HG03196 (cell line): ENCODE results near the gene SPON2.
A peak's percentile ranks its signal among the peaks of the same experiment; 100 is the strongest.
"Not testable (repeated sequence)": the region's sequence is repeated elsewhere in the genome, so short reads cannot be mapped to it uniquely, and the experiment has no call there.

ENCODE experiments used
- ATAC-seq: cut with Tn5 transposase; IDR thresholded peaks from one replicate; pipeline ENCODE4 v1.9.1; 2021; ENCODE audit not compliant: unreplicated experiment

The SPON2 gene

DNA sequence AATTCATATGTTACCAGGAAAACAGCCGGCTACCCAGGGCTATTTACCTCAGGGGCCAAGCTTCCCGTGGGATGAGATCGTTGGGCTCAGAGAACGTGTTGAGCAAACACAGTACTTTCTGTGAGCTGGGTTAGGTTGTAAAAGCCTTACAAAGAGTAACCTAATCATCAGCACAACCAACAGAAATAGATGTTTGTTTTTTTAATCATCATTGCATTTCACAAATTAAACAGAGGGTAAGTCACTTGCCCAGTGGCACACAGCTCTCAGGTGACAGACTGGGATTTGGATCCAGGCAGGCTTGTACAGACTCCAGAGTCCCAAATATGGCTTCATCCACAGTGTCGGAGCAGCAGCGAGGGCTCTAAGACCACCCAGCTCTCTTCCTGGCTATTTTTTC lies 20.1 kb downstream of the SPON2 start:
- ATAC-seq, result no peak

DNA sequence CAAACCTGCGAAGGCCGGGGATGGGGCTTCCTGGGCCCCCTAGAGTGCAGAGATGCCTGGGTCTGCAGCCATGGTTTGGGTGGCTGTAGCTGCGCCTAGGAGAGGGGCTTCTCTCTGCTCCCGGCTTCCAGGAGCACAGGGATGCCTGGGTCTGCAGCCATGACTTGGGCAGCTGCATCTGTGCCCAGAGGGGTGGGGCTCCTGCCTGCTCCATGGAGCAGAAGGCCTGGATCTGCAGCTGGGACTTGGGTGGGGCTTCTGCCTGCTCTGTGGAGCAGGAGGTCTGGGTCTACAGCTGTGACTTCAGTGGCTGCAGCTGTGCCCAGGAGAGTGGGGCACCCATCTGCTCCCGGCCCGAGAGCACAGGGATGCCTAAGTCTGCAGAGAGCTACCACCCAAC lies 20.8 kb downstream of the SPON2 start:
- ATAC-seq, result no peak

DNA sequence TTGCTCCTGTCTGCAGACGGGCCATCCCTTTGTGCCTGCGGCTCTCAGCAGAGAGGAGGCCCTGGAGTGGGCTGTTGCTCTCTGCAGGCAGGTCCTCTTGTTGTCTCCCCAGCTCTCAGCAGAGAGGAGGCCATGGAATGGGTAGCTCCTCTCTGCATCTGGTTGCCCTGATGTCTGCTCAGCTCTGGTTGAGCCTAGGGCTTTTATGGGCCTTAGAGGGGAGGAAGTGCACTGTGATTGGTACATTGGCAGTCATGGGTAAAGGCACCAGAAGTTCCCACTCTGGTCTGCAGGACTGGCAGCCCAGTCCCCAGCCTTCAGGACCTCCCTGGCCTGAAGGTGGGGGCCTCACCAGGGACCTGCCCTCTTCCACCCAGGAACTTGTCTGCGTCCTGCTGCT lies 21.5 kb downstream of the SPON2 start:
- no peak for ATAC-seq

DNA sequence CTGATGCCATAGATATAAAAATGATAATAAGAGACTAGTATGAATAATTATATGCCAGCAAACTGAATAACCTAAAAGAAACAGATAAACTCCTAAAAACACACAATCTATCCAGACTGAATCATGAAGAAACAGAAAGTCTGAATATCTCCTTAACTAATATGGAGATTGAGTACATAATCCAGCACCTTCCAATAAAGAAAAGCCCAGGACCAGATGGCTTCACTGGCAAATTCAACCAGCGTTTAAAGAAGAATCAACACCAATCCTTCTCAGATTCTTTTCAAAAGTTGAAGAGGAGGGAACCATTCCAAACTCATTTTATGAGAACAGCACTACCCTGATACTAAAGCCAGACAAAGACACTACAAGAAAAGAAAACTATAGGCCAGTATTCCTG lies 32.5 kb downstream of the SPON2 start:
- no peak for ATAC-seq

DNA sequence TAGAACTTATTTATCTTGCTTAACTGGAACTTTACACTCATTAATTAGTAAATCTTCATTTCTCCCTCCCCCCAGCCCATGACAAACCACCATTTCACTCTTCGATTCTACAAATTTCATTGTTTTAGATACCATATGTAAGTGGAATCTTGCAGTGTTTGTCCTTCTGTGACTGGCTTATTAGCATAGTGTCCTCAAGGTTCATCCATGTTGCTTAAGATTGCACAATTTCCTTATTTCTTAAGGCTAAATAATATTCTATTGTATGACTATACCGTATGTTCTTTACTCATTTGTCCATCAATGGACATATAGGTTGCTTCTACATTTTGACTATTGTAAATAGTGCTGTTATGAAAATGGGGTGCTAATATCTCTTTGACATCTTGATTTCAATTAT lies 34.5 kb downstream of the SPON2 start:
- ATAC-seq, result no peak

DNA sequence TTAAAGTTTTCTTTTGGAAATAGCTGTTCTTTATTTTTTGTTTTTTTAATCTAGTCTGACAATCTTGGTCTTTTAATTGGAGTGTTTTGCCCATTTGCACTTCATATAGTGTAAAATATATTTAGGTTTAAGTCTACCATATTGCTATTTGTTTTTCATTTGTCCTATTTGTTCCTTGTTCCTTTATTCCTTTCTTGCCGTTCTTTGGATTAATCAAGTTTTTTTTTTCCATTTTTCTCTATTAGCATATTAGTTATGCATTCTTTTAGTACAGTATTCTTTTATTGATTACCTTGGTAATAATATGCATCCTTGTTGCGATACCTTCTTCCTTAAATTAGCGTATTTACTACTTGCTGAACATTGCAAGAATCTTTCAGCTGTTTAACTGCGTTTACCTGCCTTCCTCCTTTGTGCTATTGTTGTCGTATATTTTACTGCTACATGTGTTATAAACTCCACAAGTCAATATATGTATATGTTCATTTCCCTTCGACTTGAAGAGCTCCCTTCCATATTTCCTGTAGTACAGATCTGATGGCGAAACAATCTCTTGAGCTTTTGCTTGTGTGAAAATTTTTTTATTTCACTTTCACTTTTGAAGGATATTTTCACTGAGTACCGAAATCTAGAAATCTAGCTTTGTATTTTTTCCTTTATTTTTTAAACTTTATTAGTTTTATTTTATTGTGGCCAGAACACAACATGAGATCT lies 35.2 kb downstream of the SPON2 start:
- ATAC-seq, result no peak

DNA sequence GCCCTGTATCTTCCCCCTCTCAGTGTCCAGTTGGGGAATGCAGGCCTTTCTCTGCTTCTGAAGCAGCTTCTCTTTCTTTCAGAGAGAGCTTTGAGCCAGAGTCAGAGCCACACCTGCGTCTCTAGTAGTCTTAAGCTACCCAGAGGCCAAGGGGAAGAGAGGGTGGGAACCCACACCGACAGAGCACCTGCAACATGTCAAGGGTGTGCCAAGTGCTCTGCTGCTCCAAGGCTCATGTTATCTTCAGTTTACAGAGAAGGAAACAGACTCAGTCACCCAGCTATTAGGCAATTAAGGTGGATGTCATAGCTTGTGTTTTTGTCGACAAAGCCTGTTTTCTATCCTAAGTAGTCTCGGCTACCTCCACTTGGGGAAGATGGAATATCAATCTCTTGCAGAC lies 36.3 kb downstream of the SPON2 start:
- no peak for ATAC-seq

DNA sequence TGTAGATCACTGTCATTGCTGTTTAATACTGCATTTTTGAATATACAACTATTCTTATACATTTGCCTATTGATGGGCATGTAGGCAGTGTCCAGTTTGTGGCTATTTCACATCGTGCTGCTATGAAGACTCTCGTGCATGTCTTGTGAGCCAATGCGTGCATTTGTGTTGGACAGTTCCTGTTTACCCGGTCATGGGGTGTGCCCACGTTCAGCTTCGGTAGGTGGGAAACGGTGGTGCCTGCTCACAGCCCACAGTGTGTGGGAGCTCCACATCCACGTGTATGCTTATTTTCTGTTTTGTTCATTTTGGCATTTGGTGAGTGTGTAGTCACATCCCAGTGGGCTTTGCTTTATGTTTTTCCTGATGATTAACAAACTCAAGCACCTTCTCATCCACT lies 39.4 kb downstream of the SPON2 start:
- ATAC-seq, result no peak

DNA sequence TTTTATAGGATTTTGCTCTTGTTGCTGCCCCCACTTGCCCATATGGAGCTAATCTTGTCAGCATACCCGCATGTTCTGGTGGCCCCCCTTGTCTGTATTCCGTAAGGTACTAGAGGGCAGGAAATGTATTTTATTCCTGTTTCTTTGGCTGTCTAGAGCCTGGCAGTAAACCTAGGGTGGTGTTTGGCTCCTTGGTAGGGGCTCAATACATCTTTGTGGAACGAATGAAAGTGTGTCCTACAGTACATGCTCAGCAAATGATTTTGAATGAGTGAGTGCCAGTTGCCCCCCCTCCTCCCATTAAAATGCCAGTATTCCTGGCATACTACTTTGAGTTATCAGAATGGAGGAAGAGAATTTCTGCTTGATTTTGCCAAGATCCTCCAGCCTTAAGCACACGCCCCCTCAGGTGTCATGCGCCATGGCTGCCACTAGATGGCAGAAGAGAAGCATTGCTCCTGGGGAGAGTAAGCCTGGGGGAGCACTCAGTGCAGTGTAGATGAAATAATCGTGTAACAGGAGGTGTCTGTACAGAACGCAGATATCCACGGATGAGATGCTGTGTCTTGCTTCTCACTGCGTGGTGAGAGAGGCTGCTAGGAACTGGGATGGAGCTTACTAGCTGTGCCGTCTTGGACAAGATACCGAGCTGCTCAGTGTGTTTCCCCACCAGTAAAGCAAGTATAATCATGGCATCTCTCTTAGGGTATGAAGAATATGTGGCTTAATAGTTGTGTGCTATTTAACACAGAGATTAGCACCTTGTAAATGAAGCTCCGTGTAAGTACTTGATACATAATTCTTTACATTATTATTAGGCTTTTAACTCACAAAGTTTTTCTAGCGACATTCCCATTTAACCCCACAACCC lies 41.8 kb downstream of the SPON2 start:
- ATAC-seq, result peak; percentile 74

DNA sequence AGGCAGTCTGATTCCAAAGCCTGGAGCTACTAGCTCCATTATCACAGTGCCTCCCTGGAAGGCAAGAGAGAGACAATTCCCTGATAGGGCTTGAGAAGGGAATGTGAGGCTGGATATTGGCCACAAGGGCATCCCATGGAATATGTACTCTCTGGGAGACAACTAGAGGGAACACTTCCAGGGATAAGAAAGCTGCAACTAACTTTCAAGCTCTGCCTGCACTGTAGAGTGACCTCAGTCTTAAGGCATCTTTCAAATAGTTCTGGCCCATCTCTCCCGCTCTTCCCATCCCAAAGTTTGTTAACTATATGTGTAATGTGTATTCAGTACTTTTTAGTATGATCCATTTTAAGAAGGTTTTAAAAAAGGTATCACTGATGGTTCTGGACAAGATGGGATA lies 45.9 kb downstream of the SPON2 start:
- no peak for ATAC-seq

DNA sequence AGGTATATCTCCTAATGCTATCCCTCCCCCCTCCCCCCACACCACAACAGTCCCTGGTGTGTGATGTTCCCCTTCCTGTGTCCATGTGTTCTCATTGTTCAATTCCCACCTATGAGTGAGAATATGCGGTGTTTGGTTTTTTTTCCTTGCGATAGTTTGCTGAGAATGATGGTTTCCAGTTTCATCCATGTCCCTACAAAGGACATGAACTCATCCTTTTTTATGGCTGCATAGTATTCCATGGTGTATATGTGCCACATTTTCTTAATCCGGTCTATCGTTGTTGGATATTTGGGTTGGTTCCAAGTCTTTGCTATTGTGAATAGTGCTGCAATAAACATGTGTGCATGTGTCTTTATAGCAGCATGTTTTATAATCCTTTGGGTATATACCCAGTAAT lies 46.9 kb downstream of the SPON2 start:
- not testable (repeated sequence) for ATAC-seq

DNA sequence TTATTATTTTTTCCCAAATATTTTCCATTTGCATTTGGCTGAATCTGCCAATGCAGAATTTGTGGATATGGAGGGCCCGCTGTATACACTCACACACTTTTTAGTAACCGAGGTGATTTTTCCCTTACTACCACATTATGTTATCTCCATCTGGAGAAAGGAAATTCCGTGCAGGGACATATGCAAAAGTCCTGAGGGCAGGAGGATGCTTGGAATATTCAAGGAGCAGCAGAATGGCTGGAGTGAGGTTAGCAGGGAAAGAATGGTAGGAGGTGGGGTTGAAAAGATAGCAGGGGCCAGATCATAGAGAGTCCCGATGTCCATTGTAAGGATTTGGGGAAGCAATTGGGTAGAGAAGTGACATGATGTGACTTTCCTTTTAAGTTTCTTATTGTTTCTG lies 47.6 kb downstream of the SPON2 start:
- ATAC-seq, result no peak

DNA sequence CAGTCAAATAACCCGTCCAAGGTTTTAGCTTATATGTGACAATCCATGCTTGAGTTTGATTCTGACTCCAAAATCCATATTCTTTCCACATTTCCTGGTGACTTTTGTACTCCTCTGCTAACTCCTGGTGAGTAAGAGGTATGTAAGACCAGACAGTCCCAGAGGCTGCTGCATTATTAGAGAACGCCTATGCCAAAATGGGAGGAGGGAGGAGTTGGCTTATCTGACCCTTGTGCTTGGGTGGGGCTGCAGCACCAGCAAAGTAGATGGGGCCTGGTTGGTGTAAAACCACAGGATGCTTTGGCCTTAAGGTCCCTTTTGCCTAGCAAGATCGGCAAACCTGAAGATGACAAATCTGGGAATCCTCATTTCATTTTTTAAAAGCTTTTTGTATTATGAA lies 49.9 kb downstream of the SPON2 start:
- no peak for ATAC-seq
